Measurements from ENCODE around the gene GDPD4.

- TF ChIP-seq CTCF (conservative IDR thresholded peaks at IDR 0.05; ENCODE audit: low read depth, low read length) (no peak), EZH2 (IDR thresholded peaks at IDR 0.05; ENCODE audit: borderline replicate concordance, low read depth, low read length, poor library complexity, severe bottlenecking) (no peak)
Measured at GRCh38 chr11:77178150-77178549, 123.3 kb downstream of the GDPD4 start.
